ENCODE data around the gene RXYLT1.

RXYLT1 gene

DNA sequence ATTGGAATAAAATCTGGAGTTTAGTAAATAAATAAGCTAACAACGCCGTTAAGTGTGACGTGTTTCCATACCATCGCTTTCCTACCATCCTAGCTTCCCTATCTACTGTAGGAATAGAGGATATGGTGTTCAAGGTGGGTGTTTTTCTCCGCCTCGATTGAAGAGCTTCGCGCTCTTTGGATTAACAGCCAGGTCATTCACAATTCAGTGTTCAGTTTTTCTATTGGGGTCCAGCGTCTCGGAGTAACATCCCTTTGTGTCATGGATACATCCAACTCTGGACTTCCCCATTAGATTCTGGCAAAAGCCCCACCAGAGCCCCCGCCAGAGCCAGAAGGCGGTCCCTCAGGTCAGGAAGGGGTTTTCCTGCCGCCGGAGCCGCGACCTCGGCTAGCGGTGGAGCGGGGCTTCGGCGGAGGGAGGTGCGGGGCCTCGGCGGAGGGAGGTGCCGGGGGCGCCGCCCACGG, 63.6 kb downstream of the RXYLT1 start:
- DNase-seq (ENCODE audit: low read depth): no peak

DNA sequence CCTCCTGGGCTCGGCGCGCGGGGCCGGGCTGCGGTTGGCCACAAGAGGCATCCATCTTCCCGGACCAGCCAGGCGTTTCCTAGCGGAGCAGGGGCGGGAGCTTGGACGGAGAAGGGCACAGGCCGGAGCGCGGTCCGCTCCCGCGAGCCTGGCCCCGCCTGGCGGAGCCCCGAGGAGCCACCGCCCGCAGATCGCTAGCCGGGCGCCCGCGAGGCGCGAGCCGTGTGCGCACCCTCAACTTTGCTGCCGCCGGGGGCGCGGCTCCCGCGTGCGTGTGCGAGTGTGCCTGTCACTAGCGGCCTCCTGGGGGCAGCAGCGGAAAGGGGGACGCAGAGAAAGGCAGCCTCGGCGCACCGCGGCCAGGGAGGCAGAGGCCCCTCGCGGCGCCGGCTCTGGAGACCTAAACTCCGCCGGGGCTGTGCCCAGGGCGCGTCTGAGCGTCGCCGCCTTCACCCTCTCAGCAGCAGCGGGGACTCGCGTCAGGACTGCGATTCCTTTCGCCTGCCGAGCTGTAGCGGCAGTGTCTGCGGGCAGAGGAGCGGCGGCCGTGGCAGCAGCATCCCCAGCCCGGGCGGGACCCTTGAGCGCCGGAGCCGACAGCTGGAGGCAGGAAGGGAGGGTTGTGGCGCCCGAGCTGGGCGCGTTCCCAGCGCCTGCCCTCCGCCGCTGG, 64.1 kb downstream of the RXYLT1 start:
- DNase-seq (ENCODE audit: low read depth): peak; percentile 66

DNA sequence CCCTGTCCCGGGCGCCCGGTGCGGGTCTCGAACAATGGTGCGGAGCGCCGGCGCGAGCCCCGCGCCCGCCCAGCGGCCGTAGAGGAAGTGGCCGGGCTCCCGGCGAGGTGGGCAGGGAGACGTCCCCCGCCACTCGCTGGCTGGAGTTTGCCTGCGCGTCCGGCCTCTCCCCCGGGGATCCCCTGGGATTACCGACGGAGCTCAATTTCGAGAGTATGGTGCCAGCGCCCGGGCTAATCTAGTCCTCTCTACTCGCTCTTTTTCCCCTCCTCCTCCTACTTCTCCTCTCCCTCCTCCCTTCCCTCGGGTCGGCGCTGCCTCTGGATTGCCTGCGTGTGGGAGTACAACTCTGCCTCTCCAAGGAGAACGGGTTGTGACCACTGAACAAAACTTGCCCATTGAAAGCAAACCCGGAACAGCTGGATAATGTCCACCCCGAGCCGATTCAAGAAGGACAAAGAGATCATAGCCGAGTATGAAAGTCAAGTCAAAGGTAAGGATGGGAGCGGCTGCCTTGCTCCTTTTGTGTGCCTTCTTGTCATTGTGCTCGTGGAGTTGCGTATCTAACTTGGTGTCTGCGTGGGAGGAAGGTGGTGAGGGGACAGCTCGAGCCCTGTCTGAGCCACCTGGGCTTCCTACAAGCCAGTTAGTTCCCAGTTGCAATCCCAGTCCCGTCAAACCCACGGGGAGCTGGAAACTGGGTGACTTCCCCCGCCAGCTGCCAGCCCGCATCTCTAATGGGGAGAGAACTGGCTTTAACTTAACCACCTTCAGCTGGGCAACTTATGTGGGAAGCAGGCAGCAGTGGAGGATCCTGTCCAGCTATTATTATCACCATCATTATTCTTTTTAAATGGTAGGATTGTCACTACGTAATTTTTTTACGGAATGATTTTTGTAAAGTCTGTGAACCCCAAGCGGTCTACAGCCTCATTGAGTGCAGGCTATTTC, 65.0 kb downstream of the RXYLT1 start, which contains the start of gene SRGAP1:
Gene SRGAP1 (plus strand): TSS at position 310 of the 951 bp plus-strand sequence. CDS start 117 bp downstream, at position 427.
- no peak for DNase-seq (ENCODE audit: low read depth)

DNA sequence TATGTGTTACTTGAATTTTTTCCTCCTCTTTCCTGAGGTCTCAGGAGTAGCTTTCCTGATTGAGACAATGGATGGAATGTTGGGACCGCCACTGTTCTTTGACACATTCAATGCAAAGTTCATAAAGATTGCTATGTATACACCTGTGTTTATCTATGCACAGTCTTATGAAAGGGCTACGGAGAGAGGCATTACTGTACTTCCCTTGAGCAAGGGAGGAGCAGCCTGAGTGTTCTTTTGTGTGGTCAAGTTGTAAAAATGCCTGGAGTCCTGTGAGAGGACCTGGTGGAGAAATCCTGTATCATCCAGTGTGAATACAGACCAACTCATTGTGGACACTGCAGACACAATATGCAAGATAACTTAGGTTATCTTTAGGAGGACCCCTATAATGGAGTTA, 66.0 kb downstream of the RXYLT1 start:
- DNase-seq (ENCODE audit: low read depth): no peak

DNA sequence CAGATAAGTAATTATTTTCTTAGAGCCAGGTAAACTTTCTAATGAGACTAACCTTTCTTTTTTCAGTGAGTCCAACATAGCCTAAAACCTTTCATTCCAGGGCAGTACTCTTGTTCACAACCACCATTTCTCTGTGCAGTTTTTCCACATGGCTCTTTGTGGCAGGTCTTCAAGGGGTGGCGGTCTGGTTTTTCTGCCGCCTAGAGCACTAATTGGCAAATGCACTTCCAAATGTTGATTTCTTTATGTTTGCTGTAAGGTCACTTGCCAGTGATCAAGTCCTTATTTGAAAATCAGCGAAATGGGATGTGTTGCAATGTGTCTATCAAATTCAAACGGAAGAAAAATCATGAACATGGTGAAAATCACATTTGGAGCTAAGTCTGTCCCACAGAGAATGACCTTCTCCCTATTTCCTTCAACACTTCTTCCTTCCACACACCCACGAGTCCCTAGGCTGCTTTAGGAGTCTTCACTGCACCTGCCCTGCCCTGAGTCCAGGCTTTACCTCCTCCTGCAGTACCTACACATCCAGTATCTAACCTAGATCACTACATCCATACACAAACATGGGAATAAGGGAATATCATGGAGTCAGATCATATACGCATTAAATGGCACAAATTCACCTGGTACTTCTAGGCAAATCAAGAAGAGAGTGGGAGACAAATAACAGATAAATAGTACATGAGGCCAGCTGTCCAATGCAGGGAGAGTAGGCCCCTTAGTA, 66.7 kb downstream of the RXYLT1 start:
- DNase-seq (ENCODE audit: low read depth): no peak

DNA sequence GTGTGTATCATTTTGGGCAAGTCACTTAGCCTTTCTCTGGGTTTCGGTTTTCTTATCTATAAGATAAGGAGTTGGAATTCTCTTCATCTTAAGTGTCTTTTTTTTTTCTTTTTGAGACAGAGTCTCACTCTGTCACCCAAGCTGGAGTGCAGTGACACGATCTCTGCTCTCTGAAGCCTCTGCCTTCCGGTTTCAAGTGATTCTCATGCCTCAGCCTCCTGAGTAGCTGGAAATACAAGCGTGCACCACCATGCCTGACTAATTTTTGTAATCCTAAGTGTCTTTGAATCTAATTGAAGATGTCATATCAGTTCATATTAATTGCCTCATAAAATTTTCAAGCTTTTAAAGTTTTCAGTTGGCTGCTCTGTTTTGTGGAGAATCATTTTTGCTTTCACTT, 68.7 kb downstream of the RXYLT1 start:
- no peak for DNase-seq (ENCODE audit: low read depth)

DNA sequence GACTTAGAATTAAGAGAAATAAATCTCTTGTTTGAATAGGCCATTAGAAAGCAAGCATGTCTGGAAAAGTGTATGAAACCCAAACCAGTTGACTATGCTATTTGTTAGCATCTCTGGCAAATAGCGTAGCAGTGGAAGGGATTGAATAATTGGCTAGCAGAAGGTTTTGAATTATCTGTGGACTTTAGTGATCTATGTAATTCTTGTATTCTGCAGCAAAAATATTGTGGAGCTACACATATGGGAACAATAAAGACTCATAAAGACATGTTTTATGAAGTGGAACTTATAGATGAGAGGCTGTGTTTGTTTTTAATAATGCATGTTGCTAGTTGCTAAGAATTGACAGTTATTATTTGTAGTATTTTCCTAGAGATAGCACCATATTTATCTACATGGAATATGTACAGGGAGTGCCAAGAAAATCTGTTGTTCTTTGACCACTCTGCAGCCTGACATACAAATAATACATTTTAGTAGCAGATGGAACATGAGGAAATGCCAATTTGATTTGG, 69.5 kb downstream of the RXYLT1 start:
- DNase-seq (ENCODE audit: low read depth): no peak

DNA sequence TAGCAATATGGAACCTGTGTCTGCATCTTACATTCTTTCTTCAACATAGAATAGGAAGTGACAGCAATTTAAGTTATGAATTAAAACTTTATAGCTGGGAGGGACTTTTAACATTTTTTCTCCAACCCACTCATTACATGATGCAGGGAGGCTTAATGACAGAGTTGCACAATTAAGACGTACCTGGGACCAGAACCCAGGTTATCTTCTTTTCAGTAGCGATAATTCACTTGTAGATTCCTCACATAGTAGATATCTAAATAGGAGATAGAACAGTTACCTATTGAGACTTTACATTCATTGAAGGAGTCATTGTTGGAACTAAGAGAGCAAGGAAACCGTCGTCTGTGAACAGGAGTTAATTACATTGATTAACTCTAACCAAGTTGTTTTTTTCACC, 69.9 kb downstream of the RXYLT1 start:
- no peak for DNase-seq (ENCODE audit: low read depth)

DNA sequence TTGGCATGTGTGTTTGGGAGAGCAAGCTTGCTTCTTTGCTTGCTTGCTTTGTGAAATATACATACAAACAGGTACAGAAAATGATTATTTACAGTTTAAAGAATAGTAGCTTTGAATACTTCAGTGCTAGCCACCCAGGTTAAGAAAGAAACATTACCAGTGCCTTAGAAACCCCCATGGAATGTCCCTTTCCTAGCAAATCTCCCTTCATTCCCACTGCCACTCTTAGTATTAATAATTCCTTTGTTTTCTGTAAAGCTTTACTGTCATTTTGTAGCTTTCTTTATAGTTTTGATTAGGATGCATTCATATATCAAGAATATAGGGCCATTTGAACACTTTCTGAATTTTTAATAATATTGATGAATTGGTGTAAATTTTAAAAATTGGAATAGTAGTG, 74.3 kb downstream of the RXYLT1 start:
- DNase-seq (ENCODE audit: low read depth): no peak

DNA sequence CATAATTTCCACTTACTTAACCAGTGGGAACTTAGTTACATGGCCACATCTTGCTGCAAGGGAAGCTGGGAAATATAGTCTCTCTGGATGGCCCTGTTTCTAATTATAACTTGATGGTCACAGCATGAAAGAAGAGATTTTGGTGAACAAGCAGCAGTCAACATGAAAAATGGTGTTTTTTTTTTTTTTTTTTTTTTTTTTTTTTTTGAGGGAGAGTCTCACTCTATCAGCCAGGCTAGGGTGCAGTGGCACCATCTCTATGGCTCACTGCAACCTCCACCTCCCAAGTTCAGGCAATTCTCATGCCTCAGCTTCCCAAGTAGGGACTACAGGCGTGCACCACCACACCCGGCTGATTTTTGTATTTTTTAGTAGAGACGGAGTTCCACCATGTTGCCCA, 75.6 kb downstream of the RXYLT1 start:
- DNase-seq (ENCODE audit: low read depth): no peak

DNA sequence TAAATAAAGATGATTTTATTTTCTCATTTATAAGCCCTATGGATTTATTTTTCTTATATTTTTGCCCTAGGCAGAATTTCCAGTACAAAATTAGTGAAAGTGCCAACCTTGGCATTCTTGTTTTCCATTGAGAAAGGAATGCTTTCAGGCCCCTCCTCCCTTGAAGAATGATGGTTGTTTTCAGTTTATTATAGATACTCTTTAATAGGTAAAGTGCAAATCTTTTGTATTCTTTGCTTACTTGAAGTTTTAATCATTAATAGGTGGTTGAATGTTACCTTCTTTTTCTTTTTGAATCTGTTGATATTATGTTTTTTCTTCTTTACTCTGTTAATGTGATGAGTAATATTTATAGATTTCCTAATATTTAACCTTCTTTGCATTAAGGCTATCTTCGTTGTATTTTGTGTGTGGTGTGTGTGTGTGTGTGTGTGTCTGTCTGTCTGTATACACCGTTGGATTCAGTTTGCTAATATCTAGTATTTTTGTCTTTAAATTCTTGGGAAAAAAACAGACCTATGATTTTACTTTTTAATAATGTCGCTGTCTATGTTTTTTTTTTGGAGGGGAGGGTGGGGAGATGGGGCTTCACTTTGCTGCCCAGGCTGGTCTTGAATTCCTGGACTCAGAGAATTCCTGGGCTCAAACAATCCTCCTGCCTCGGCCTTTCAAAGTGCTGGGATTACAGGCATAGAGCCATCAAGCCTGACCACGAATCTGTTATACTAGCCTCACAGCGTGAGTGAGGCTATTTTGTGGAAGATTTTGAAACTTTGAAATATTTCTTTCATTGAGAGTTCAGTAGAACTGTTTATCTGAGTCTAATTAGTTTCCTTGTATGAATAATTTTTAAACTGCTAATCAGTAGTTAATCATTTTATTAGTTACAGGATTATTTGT, 78.3 kb downstream of the RXYLT1 start:
- no peak for DNase-seq (ENCODE audit: low read depth)

Data from activated T-helper 9 cell treated with anti-CD3 and anti-CD28 coated beads, Interleukin-2, amount 50 U/mL, for 16 hours (primary cell).